HCT116 (cell line): ENCODE data around the gene WDR4. TPM values are rescaled to one million over a fixed set of nuclear protein-coding genes. Genes with fewer than 3 reads are reported as not detected.

Experiments used
- ATAC-seq: fragments of 200-7000 bp; cut with Tn5 transposase; 2 replicates; pipeline ENCODE4 v1.9.1; 2020; ENCODE audit warnings: mild to moderate bottlenecking, moderate library complexity
- BruUV-seq: library from RNA; stranded (reverse); fragments of 400-500 nt; replicated peaks from 2 replicates; lab custom pipeline; 2021; lab: Mats Ljungman, UMichigan
- CTCF ChIA-PET: fragments of 300-600 bp; sonication (Branson Sonifier 250); formaldehyde crosslinking; loops from one replicate; lab custom pipeline; 2021; ENCODE audit warnings: antibody characterized with exemption; lab: Charles Lee
- POLR2A ChIA-PET: fragments of 300-600, 350-600 bp; sonication (Branson Sonifier 250); formaldehyde crosslinking; loops from one replicate; lab custom pipeline; 2021; ENCODE audit warnings: antibody characterized with exemption; lab: Charles Lee
- RAD21 ChIA-PET, 2 experiments: fragments of 300-600 bp; sonication (Branson Sonifier 250); formaldehyde crosslinking; loops; one replicate each; lab custom pipeline; 2023; ENCODE audit warnings: low total read pairs in 2 of 2; ENCODE audit not compliant: uncharacterized antibody in 2 of 2, unreplicated experiment in 2 of 2, low non-redundant PET in 1 of 2; lab: Charles Lee
- DNase-seq: peaks from one replicate; pipeline ENCODE4 v3.0.0-alpha.2; 2010; ENCODE audit warnings: low read depth, low spot score
- H2AFZ ChIP-seq: fragments of 200-600 bp; shearing (Covaris generic), sonication (generic); 2 replicates; pipeline ENCODE4 v1.6.1; 2017; ENCODE audit warnings: low read depth, mixed run types, mixed read lengths, antibody characterized with exemption, low read length; ENCODE audit not compliant: poor library complexity, severe bottlenecking
- H3K27ac ChIP-seq: 2 replicates; pipeline ENCODE4 v1.5.1; 2012; ENCODE audit warnings: low read depth, low read length
- H3K27me3 ChIP-seq: fragments of 200-600 bp; sonication (generic); 2 replicates; pipeline ENCODE4 v1.6.1; 2016; ENCODE audit warnings: mixed run types, low read length, mixed read lengths; ENCODE audit not compliant: insufficient read depth
- H3K36me3 ChIP-seq, 2 experiments: fragments of 200-500 bp in 1 of 2; fragments of 200-600 bp in 1 of 2; sonication (Bioruptor generic) in 1 of 2; sonication (generic) in 1 of 2; 2 replicates each; pipeline versions ENCODE4 v1.5.1 to v1.6.1; 2014 to 2016; ENCODE audit warnings: low read length in 2 of 2, inconsistent platforms in 1 of 2, mixed read lengths in 1 of 2, mixed run types in 1 of 2; ENCODE audit not compliant: insufficient read depth in 2 of 2, control insufficient read depth in 1 of 2
- H3K4me1 ChIP-seq, 2 experiments: fragments of 200-600 bp in 1 of 2; sonication (generic) in 1 of 2; 2 replicates each; pipeline versions ENCODE4 v1.5.1 to v1.6.1; 2012 to 2017; ENCODE audit warnings: low read length in 2 of 2, inconsistent platforms in 1 of 2, mild to moderate bottlenecking in 1 of 2, mixed read lengths in 1 of 2, mixed run types in 1 of 2, moderate library complexity in 1 of 2; ENCODE audit not compliant: insufficient read depth in 2 of 2, control insufficient read depth in 1 of 2
- H3K4me2 ChIP-seq: fragments of 200-600 bp; sonication (generic); 2 replicates; pipeline ENCODE4 v1.6.1; 2017; ENCODE audit warnings: mixed run types, low read length, mixed read lengths
- H3K4me3 ChIP-seq, 2 experiments: fragments of 200-600 bp in 1 of 2; sonication (generic) in 1 of 2; replicated peaks in 1 of 2; 2 replicates each; pipeline ENCODE4 v1.5.1; 2011 to 2016; ENCODE audit warnings: low read length in 2 of 2, control low read depth in 1 of 2, low read depth in 1 of 2, mild to moderate bottlenecking in 1 of 2, mixed read lengths in 1 of 2, mixed run types in 1 of 2
- H3K79me2 ChIP-seq: fragments of 200-600 bp; sonication (generic); 2 replicates; pipeline ENCODE4 v1.6.1; 2017; ENCODE audit warnings: mild to moderate bottlenecking, mixed run types, low read length, moderate library complexity, mixed read lengths; ENCODE audit not compliant: insufficient read depth
- H3K9ac ChIP-seq: fragments of 200-600 bp; sonication (generic); 2 replicates; pipeline ENCODE4 v1.6.1; 2016; ENCODE audit warnings: low read length, mixed read lengths
- H3K9me2 ChIP-seq: fragments of 200-600 bp; sonication (generic), shearing (Covaris generic); 2 replicates; pipeline ENCODE4 v1.6.1; 2017; ENCODE audit warnings: mixed run types, mild to moderate bottlenecking, moderate library complexity; ENCODE audit not compliant: insufficient read depth
- H3K9me3 ChIP-seq, 2 experiments: fragments of 200-500 bp in 1 of 2; fragments of 200-600 bp in 1 of 2; sonication (Bioruptor generic) in 1 of 2; sonication (generic) in 1 of 2; 2 replicates each; pipeline ENCODE4 v1.6.1; 2014 to 2017; ENCODE audit warnings: low read length in 2 of 2, mixed read lengths in 2 of 2, inconsistent platforms in 1 of 2, low read depth in 1 of 2, mild to moderate bottlenecking in 1 of 2, mixed run types in 1 of 2, moderate library complexity in 1 of 2; ENCODE audit not compliant: control insufficient read depth in 1 of 2, insufficient read depth in 1 of 2
- H4K20me1 ChIP-seq: fragments of 200-600 bp; sonication (generic), shearing (Covaris generic); 2 replicates; pipeline ENCODE4 v1.6.1; 2017; ENCODE audit warnings: mixed run types, mild to moderate bottlenecking, moderate library complexity; ENCODE audit not compliant: insufficient read depth
- CBX3 ChIP-seq: IDR thresholded peaks from 2 replicates; pipeline ENCODE4 v1.6.1; 2012; ENCODE audit warnings: low read depth
- CEBPB ChIP-seq: IDR thresholded peaks from 2 replicates; pipeline ENCODE4 v1.6.1; 2012; ENCODE audit warnings: low read depth
- EGR1 ChIP-seq: IDR thresholded peaks from 2 replicates; pipeline ENCODE4 v1.6.1; 2012; ENCODE audit warnings: low read depth
- EZH2 ChIP-seq: fragments of 200-600 bp; sonication (generic); IDR thresholded peaks from 2 replicates; pipeline ENCODE4 v1.6.1; 2017; ENCODE audit warnings: antibody characterized with exemption, mixed run types
- FOSL1 ChIP-seq: IDR thresholded peaks from 2 replicates; pipeline ENCODE4 v1.6.1; 2012; ENCODE audit warnings: low read depth
- JUND ChIP-seq: IDR thresholded peaks from 2 replicates; pipeline ENCODE4 v1.6.1; 2012
- REST ChIP-seq: IDR thresholded peaks from 2 replicates; pipeline ENCODE4 v1.6.1; 2012; ENCODE audit warnings: low read depth
- SRF ChIP-seq: IDR thresholded peaks from 2 replicates; pipeline ENCODE4 v1.6.1; 2012; ENCODE audit warnings: low read depth
- YY1 ChIP-seq: IDR thresholded peaks from 2 replicates; pipeline ENCODE4 v1.6.1; 2011; ENCODE audit warnings: low read length, low read depth, moderate library complexity, mild to moderate bottlenecking; ENCODE audit not compliant: insufficient replicate concordance; ENCODE audit errors: extremely low read depth
- ZBTB33 ChIP-seq: IDR thresholded peaks from 2 replicates; pipeline ENCODE4 v1.6.1; 2011; ENCODE audit warnings: mild to moderate bottlenecking, low read length, moderate library complexity; ENCODE audit not compliant: insufficient replicate concordance; ENCODE audit errors: extremely low read depth
- ZFX ChIP-seq: fragments of 450-650 bp; IDR thresholded peaks from 2 replicates; pipeline ENCODE4 v1.6.1; 2017
- intact Hi-C: fragments of 100-400 bp; cut with micrococcal nuclease; formaldehyde crosslinking; loops from 2 replicates; pipeline ENCODE4 v1.10.0; 2022
- total RNA-seq: library from RNA; stranded (reverse); gene quantifications from one replicate; pipeline ENCODE4 v1.2.1, GENCODE V29; 2021; ENCODE audit not compliant: unreplicated experiment

WDR4 gene
- total RNA-seq, 1 experiment from 2014 or later = 34.8 TPM

GRCh38 chr21:42849759-42850412 is 29.5 kb downstream of the WDR4 start:
- peaks cover 10% of the 10 kb centered on the region; the same call in 1 of the 2 replicates for H4K20me1 ChIP-seq
- H2AFZ ChIP-seq = no peak overlapping the region
- H3K9ac ChIP-seq = no peak overlapping the region
- H3K27ac ChIP-seq = no peak overlapping the region
- DNase-seq (no peak), ATAC-seq (no peak)
- no peak overlapping the region for H3K4me3 ChIP-seq
- H3K4me2 ChIP-seq = no peak overlapping the region
- ChIA-PET POLR2A (no interaction called here), CTCF (no interaction called here), RAD21 (no interaction called here)
- BruUV-seq = no TSS peak
- H3K4me1 ChIP-seq = no peaks in the 10 kb centered on the region
- no peak for TF ChIP-seq ZBTB33
- TF ChIP-seq EZH2 = no peak
- no peak for TF ChIP-seq ZFX
- no peak for TF ChIP-seq REST
- TF ChIP-seq FOSL1 = no peak
- TF ChIP-seq YY1 = no peak
- TF ChIP-seq JUND = no peak
- no peak for TF ChIP-seq CBX3
- TF ChIP-seq SRF = no peak
- TF ChIP-seq CEBPB = no peak
- TF ChIP-seq EGR1 = no peak
- peaks cover 94% of the 10 kb centered on the region for H3K79me2 ChIP-seq
- no peaks in the 10 kb centered on the region for H3K9me3 ChIP-seq
- no peaks in the 10 kb centered on the region for H3K9me2 ChIP-seq
- intact Hi-C loops = no loop called here
- peaks cover 28 to 74% of the 10 kb centered on the region in 2 experiments for H3K36me3 ChIP-seq
- H3K27me3 ChIP-seq = no peaks in the 10 kb centered on the region
